GM18870 (cell line): ENCODE measurements around the gene DKK3.

ENCODE experiments used
- ATAC-seq: cut with Tn5 transposase; IDR thresholded peaks from one replicate; pipeline ENCODE4 v1.9.1; 2021; ENCODE audit warnings: moderate library complexity; ENCODE audit not compliant: unreplicated experiment

DKK3 gene

GRCh38 chr11:11969380-11970215 lies 38.8 kb downstream of the DKK3 start:
- ATAC-seq, result no peak

GRCh38 chr11:11968511-11969280 lies 39.7 kb downstream of the DKK3 start:
- ATAC-seq, result no peak

- no peak for ATAC-seq
Observed at GRCh38 chr11:11967669-11968510, 40.5 kb downstream of the DKK3 start.

- ATAC-seq, result no peak
Observed at GRCh38 chr11:11966826-11967668, 41.4 kb downstream of the DKK3 start.

- ATAC-seq, result no peak
Observed at GRCh38 chr11:11966354-11966741, 42.1 kb downstream of the DKK3 start.

- ATAC-seq, result no peak
Observed at GRCh38 chr11:11965656-11966353, 42.6 kb downstream of the DKK3 start.

GRCh38 chr11:11965192-11965591 lies 43.2 kb downstream of the DKK3 start:
- no peak for ATAC-seq

GRCh38 chr11:11964774-11965150 lies 43.7 kb downstream of the DKK3 start:
- no peak for ATAC-seq

GRCh38 chr11:11963842-11964773 lies 44.3 kb downstream of the DKK3 start:
- no peak for ATAC-seq

- ATAC-seq, result no peak
Observed at GRCh38 chr11:11963067-11963466, 45.4 kb downstream of the DKK3 start.

- no peak for ATAC-seq
Observed at GRCh38 chr11:11961399-11962028, 46.9 kb downstream of the DKK3 start.

- ATAC-seq, result no peak
Observed at GRCh38 chr11:11960687-11961086, 47.7 kb downstream of the DKK3 start.

- ATAC-seq, result no peak
Observed at GRCh38 chr11:11959601-11960000, 48.8 kb downstream of the DKK3 start.

GRCh38 chr11:11958403-11959231 lies 49.8 kb downstream of the DKK3 start:
- ATAC-seq, result no peak

- no peak for ATAC-seq
Observed at GRCh38 chr11:11956006-11956405, 52.4 kb downstream of the DKK3 start.

- ATAC-seq, result no peak
Observed at GRCh38 chr11:11952036-11952435, 56.4 kb downstream of the DKK3 start.

- ATAC-seq, result no peak
Observed at GRCh38 chr11:11949482-11949881, 58.9 kb downstream of the DKK3 start.
